HTR-8/SVneo (cell line): ENCODE results near the gene NTPCR.
"Not testable (repeated sequence)": the region's sequence is repeated elsewhere in the genome, so short reads cannot be mapped to it uniquely, and the experiment has no call there.

Experiments
- DNase-seq: peaks from one replicate; pipeline ENCODE4 v3.0.0; 2011; ENCODE audit warnings: low spot score, mixed read lengths; ENCODE audit not compliant: insufficient read length
- FAIRE-seq: peaks from 2 replicates; lab custom pipeline; 2011; peaks lifted over from hg19 to GRCh38; lab: Jason Lieb, UNC

NTPCR gene

GRCh38 chr1:232925421-232926220 lies 24.8 kb upstream of the NTPCR start:
- DNase-seq (no peak), FAIRE-seq (no peak)

DNA sequence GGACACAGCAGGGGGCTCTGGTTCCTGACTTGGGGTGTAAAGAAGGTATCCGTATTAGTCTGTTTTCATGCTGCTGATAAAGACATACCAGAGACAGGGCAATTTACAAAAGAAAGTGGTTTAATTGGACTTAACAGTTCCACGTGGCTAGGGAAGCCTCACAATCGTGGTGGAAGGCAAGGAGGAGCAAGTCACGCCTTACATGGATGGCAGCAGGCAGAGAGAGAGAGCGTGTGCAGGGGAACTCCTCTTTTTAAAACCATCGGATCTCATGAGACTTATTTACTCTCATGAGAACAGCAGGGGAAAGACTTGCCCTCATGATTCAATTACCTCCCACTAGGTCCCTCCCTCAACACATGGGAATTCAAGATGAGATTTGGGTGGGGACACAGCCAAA lies 23.2 kb upstream of the NTPCR start:
- FAIRE-seq, DNase-seq: not testable (repeated sequence)

DNA sequence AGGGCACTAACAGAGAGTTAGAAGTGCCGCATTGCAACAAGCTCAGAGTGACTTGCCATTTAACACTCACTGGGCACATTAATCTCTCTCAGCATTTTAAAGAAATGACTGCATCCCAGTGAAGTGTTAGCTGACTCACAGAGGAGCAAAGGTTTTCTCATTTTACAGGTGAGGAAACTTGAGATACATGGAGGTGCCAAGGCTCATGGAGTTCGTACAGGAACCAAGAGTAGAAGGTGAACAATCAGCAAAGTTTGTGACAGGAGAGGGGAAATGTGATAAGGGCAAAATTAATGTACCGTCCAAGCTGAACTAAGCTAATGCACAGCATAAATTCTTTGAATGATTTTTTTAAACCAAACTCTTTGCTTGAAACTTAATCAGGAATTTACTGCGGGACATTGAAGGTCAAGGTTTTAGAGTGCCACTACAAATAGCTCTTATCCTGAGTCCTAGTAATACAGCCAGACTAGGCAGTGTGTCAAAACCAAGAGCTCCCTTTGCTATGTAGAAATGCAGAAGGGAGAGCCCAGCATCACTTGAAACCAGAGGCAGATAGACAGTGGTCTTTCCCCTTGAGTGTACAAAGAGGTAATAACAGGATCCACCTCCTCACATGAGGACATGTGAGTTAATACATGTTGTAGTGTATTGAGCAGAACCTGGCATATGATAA lies 22.4 kb upstream of the NTPCR start:
- FAIRE-seq, result no peak
- no peak for DNase-seq

- no peak for FAIRE-seq
These were observed 17.7 kb upstream of the NTPCR start for GRCh38 chr1:232932486-232933425.

GRCh38 chr1:232936941-232937340 lies 13.5 kb upstream of the NTPCR start:
- DNase-seq (no peak), FAIRE-seq (no peak)

More at GRCh38 chr1:232932486-232933425, 17.7 kb upstream of the NTPCR start:
- DNase-seq, result no peak

- DNase-seq, result no peak
- FAIRE-seq, result no peak
These were observed 12.6 kb upstream of the NTPCR start for GRCh38 chr1:232937741-232938375.

DNA sequence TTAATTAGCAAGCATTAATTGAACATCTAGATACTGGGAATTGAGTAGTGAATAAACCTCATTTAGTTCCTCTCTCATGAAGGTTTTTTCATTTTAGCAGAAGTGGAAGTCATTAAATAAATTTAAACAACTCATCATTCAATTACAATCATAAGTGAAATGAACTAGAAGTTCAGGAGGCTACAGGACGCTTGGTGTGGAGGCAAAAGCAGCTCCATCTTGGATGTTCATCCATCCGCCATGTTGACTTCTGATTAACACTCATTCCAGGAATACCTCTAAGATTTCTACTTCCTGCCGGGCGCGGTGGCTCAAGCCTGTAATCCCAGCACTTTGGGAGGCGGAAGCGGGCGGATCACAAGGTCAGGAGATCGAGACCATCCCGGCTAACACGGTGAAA lies 11.5 kb upstream of the NTPCR start:
- DNase-seq (no peak), FAIRE-seq (no peak)

DNA sequence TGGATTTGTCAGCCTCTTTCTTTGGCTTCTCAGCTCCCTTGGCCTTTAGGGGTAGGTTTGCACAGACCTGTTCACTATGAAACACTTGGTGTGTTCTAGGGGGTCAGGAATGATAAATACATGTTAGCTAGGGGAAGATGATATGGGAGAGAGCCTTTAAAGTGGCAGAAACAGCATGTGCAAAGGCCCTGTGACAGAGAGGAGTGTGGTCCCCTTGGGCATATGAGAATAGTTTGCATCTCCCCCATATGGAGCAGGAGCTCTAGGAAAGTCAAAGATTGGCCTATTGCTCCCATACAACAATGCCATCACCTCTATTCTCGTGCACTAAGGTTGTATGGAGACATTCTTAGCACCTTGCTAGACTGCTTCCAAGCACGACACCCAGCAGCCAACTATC lies 10.7 kb upstream of the NTPCR start:
- FAIRE-seq (no peak), DNase-seq (no peak)

DNA sequence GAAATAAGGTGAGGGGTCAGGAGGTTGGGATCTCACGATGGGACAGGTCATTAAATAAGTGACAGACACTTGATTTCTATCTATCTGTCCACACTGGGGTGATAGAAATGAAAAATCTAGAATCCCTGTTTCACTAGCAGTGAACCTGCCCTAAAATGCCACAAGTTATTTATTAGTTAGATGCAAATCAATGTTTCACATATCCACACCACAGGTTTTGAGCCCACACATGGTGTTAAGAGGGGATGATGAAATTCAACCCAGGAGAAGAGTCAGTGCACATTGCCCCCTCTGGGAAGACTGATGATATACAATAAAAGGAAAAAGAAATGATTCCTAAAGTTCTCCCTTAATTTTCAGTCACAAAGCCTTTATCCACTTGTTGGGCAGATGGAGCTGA lies 10.1 kb upstream of the NTPCR start:
- FAIRE-seq (no peak), DNase-seq (no peak)

- DNase-seq (no peak), FAIRE-seq (no peak)
These were observed 7.8 kb upstream of the NTPCR start for GRCh38 chr1:232942413-232943294.

DNA sequence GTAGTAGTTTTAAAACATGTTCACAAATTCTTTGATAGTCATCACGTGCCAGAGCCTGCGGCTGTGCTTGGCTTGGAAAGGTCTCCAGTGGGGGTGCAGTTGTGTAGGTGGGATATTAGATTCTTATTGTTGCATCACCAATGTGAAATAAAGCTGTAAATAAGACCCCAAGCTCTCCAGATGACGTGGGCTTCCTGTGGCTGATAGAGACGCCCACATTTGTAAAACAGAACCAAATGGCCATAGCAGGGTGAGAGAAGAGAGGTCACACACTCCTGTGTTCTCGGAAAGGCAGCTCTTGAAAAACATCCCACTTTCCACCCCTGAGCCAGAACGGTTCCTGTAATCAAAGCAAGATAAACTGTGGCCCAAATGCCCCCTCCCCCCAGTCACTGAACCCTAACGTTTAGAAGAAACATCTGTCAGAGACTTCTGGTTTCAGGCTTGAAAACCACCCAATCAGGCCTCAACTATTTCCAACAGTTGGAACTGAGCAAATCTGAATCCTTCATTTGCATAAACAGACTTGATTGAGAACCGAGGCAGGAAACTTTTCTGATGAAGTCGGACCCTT lies 6.6 kb upstream of the NTPCR start:
- no peak for DNase-seq
- no peak for FAIRE-seq

GRCh38 chr1:232944347-232944746 lies 6.1 kb upstream of the NTPCR start:
- no peak for DNase-seq
- no peak for FAIRE-seq

DNA sequence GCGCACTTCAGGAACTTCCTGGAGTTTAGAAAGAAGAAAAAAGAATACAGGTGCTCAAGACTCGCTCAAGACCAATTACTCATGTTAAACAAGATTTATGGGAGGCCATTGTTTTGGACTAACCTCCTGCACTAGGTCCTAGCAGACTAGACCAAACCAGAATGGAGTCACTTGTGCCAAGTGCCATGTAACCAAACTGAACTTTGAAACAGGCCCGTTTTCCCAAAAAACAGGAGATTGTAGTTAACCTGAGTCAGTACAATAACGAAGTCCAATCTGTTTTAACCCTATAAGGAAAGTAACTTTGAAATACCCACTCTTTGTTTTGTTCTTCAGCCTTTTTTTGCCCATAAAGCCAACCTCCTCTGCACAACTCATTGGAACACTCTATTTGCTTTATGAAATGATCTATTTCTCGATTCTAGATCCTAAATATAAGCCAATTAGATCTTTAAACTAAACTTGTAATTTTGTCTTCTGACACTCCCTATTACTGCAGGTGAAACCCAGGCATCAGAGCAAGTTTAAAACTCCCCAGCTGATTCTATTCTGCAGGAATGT lies 695 bp upstream of the NTPCR start:
- no peak for DNase-seq
- no peak for FAIRE-seq

- FAIRE-seq, result no peak
These were observed 769 bp downstream of the NTPCR start for GRCh38 chr1:232951180-232951579.

GRCh38 chr1:232951605-232952004 lies 1.2 kb downstream of the NTPCR start:
- DNase-seq (no peak), FAIRE-seq (no peak)

More at GRCh38 chr1:232951180-232951579, 769 bp downstream of the NTPCR start:
- DNase-seq, result peak; percentile 26

DNA sequence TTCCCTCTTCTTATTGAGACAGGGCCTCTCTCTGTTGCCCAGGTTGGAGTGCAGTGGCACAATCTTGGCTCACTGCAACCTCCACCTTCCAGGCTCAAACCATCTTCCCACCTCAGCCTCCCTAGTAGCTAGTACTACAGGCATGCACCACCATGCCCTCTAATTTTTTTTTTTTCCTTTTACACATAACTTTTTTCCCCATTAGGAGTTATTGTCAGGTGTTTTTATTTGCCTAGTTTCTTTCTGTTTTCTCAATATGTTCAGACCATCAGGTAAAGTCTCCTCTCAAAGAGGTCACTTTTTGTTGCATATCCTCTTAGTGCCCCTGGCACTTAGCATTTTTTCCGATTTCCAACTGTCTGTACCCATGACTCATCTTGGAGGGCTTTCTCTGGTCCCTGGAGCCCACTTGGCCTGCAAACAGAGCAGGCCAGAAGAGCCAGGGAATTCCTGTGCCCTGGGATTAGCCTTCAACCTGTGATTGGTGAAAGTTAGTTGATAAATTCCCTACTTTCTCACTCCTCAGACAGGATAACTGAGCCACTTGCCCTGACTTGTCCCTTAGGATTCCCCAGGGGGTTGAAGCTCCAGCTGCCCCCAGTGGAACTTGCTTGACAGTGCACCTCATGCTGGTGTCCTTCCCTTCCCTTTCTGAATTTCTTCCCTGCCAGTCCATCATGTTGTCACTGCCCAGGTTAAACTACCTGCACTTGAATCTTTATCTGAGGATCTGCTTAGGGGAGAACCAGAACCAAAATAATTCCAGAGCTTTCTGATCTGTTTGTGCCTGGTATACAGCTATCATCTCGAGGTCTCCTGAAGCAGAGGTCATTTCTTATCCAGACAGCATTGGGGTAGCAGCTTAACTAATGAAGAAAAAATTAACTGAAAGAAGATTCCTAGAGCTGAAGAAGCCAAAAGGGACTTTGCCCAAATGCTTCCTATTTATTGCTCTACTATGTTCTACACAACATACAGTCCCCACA lies 2.4 kb downstream of the NTPCR start:
- DNase-seq (peak; percentile 73), FAIRE-seq (peak; percentile 91)

- no peak for FAIRE-seq
- no peak for DNase-seq
These were observed 4.4 kb downstream of the NTPCR start for GRCh38 chr1:232954594-232955365.
